Measurements from ENCODE around the gene SNED1.

Gene SNED1

GRCh38 chr2:240960309-240960970 is 38.0 kb upstream of the SNED1 start:
- peak in 1 of 2 experiments; percentile 14 for DNase-seq

DNA sequence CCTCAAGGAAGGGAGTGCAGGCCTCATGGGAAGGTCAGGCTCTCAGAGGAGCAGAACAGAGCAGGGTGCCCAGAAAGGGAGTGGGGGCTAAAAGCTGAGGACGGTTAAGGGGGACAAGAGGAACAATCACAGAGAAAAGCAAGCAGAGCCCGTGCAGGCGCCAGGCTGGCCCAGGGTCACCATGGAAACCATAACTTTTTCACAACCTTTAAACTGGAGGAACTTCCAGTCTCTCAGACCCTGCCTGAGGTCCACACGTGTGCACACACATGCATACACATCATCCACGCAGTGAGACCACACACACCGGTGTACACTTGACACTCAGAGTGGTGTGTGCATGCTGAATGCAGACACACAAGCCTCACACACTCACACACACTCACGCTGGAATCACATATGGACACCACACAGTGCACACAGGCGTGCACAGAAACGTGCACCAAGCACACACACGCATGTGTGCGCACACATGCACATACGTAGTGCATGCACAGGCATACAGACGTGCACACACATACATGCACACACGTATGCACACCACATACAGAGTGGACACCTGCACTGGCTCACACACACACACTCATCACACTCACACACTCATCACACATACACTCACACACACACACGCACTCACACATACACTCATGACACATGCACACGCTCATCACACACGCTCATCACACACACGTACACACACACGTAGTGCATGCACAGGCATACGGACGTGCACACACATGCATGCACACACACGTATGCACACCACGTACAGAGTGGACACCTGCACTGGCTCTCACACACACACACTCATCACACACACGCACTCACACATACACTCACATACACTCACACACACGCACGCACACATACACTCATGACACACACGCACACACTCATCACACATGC is 37.2 kb upstream of the SNED1 start:
- DNase-seq, result no peak

GRCh38 chr2:240961910-240962299 is 36.5 kb upstream of the SNED1 start:
- DNase-seq, result no peak

GRCh38 chr2:240962300-240963064 is 35.9 kb upstream of the SNED1 start:
- no peak for DNase-seq

- no peak for DNase-seq
These were observed 35.2 kb upstream of the SNED1 start for GRCh38 chr2:240963065-240963867.

DNA sequence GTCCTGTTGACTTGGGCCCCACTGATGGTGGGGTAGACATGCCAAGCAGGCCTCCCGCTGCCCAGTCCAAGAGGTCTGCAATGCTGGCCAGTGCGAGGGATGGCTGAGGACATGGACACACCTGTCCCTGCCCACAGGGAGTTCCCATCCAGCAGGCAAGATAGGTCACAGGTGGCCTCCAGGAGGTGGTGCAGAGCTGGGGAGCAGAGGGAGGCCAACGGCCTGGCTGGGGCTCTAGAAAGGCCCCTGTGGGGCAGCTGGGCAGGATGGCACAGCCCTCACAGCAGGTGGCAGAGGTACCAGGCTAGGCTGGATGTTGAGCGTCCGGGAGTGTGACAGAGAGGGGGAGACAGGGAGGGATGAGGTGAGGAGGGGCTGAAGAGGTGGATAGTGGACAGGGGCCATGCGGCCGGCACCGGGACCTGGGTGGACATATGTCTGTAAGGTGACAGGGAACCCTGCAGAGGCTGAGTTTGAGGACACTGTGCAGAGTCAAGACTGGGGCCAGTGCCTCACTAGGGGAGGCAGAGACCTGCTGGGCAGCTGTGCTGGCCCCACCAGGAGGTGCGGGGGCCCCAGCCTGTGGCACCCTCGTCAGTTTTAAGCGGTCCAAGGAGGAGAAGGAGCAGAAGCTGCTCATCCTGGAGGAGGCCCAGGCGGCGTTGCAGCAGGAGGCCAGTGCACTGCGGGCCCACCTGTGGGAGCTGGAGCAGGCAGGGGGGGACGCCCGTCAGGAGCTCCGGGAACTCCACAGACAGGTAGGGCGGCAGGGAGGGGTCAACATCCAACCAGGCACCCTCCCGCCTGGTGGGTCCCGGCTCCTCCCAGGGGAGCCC is 34.3 kb upstream of the SNED1 start:
- DNase-seq, result no peak

DNA sequence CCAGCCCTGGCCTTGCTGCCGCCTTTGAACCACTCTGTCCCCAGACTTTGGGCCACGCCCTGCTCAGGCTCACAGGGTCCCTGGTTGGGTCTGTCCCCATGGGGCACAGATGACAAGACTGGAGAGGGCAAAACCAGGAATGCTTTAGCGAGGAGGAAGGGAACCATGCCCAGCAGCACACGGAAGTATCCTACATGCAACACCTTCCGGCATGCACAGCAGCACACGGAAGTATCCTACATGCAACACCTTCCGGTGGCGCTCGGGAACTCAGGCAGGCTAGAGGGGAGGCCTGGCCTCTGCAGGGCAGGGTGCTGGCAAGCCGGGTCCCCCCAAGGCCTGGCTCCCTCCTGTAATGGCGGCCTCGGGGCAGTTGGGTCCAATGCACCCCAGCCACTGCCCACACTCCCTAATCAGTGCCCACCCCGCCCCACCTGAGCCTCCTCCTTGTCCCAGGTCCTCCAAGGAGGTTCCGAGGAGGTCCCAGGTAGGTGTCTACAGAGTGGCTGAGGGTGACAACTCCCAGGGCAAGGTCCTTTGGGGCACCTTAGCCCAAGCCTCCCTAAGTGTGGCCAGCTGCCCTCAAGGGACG is 33.6 kb upstream of the SNED1 start:
- no peak for DNase-seq

DNA sequence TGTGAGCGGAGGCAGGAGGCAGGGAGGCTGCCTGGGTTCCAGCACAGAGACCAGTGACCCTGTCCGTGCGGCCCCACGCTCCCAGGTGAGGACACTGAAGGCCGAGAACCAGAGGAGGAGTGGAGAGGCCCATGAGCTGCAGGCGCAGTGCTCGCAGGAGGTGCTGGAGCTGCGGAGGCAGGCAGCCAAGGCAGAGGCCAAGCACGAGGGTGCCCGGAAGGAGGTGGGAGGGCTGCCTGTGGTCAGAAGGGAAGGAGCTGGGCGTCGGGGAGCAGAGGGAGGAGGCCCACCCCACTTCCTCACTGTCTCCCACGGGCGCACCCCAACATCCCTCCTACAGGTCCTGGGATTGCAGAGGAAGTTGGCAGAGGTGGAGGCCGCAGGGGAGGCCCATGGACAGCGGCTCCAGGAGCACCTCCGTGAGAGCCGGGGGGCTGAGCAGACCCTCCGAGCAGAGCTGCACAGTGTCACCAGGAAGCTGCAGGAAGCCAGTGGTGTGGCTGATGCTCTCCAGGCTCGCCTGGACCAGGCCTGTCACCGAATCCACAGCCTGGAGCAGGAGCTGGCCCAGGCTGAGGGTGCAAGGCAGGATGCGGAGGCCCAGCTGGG is 33.0 kb upstream of the SNED1 start:
- no peak for DNase-seq

DNA sequence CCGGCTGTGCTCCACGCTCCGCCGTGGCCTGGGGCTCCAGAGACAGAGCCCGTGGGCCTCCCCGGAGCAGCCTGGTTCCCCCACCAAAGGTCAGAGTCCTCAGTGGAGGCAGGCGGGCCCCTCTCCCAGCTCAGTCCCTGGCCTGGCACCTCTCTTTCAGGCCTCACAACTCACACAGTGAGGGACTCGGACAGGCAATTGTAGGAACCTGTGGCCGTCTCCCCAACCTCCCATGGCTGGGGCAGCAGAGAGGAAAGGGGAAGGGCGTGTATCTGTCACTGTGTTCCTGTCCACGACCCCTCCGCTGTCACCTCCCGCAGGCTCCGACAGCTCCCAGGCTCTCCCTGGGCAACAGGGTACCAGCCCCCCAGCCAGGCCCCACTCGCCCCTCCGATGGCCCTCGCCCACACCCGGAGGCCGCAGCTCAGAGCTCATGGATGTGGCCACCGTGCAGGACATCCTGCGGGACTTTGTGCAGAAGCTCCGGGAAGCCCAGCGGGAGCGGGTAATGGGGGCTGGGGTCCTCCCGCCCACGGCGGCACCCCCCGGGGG is 32.4 kb upstream of the SNED1 start:
- DNase-seq, result no peak

DNA sequence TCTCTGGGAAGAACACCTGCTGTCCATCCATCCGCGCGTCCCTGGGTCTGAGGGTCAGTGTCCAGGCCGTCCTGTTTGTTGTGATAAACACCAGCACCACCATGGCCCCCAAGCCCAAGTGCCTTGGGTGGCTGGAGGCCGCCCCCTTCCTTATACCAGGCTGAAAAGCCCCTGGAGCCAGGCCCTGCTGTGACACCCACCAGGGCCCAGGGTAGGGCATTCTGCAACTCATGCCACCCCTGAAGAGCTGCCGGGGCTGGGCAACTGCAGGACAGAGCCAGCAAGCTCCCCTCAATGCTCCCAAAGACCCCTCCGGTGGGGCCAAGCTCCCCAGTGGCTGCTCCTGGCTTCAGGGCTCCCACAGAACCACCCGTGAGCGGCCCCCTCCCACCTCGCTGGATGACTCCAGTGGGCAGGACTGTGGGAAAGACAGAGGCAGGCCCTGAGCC is 31.9 kb upstream of the SNED1 start:
- no peak for DNase-seq

- DNase-seq, result no peak
These were observed 31.3 kb upstream of the SNED1 start for GRCh38 chr2:240966906-240967680.

- no peak for DNase-seq
These were observed 30.5 kb upstream of the SNED1 start for GRCh38 chr2:240967681-240968621.

GRCh38 chr2:240968731-240969624 is 29.4 kb upstream of the SNED1 start:
- DNase-seq, result no peak

DNA sequence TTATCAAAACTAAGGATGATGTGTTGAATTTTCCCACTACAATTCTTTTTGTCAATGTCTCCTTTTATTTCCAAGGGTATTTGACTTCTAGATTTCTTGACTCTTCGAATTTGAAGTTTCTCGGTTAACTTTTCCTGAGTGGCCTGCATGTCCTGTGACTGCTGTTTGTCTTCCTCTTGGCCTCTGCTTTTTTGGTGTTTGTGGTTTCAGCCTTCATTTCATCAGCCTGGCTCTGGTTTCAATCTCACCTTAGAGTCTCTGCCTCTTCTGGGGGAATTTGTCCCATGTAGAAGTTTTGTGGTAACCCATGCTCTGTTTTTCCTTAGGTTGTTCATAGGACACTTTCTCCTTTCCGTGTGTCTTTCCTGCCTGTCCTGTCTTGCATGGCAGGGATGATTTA is 28.3 kb upstream of the SNED1 start:
- DNase-seq, result no peak

DNA sequence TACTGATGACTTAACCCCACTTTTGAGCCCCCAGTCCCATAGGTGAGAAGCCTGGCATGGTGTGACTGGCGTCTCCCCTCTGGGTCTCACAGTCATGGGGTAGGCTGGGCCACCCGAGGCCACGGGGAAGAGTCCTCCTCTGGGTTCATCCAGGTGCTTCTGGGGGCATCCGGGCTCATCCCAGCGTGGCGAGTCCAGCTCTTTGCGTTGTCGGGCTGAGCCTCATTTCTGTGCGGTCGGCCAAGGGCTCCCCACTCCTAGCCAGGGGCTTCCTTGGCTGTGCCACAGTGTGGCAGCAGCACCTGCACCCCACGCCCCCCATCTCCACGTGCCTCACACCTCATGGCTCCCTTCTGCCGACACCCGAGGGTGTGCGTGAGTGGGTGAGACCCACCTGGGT is 27.6 kb upstream of the SNED1 start:
- no peak for DNase-seq

DNA sequence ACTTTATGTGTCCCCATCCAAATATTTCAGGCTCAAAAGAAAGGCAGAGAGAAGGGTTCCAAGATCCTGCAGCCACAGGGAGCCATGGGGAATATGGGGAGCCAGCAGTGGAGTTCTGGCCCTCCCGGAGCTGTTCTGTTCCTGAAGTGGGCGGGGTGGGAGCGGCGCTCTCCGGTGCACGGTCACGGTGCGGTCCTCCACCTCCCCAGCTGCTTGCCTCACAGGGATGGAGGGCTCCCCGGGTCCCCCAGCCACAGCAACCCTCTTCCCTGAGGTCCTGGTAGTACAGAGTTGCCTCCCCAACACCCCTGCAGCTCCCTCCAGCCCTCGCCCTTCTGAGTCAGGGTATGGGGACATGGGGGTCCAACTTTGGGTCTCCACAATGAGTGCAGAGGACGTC is 26.2 kb upstream of the SNED1 start:
- DNase-seq, result no peak

Data from NCI-H524 (cell line).